ENCODE data around the gene CA9. TPM values are rescaled to one million over a fixed set of nuclear protein-coding genes. Genes with fewer than 3 reads are reported as not detected.
"Not testable (repeated sequence)": the region's sequence is repeated elsewhere in the genome, so short reads cannot be mapped to it uniquely, and the experiment has no call there.

CA9 gene
- total RNA-seq, 1 experiment from 2014 or later = not detected

DNA sequence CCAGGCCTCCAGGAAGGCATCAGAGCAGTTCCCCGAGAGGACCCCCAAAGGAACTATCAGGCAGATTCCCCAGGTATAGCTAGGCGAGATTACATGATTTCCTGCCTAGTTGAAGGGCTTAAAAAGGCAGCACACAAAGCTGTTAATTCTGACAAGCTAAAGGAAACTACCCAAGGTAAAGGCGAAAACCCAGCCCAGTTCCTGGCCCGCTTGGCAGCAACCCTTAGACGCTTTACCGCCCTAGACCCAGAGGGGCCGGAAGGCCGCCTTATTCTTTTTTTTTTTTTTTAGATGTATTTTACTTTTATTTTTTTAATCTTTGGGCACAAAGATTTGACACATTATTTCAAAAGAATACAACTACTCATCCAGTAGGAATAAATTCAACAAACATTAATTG, 35.0 kb upstream of the CA9 start:
- H3K4me3 ChIP-seq (ENCODE audit: low read depth, low read length); H3K4me3 Mint-ChIP-seq (ENCODE audit: unreplicated experiment); BruUV-seq (replicated peaks); H3K36me3 ChIP-seq (ENCODE audit: control insufficient read depth, insufficient read depth, low read length); DNase-seq; H3K4me1 Mint-ChIP-seq (ENCODE audit: low read depth, unreplicated experiment); intact Hi-C loops (cut with micrococcal nuclease; ENCODE audit: unreplicated experiment); H3K9me3 Mint-ChIP-seq (ENCODE audit: unreplicated experiment); H3K27me3 Mint-ChIP-seq (ENCODE audit: insufficient read depth, unreplicated experiment); CTCF ChIA-PET; POLR2A ChIA-PET; H3K27me3 ChIP-seq (replicated peaks; ENCODE audit: control insufficient read depth, insufficient read depth, low read length); H3K27ac Mint-ChIP-seq (ENCODE audit: unreplicated experiment); H3K36me3 Mint-ChIP-seq (ENCODE audit: insufficient read depth, unreplicated experiment); H3K4me1 ChIP-seq; H3K9me3 ChIP-seq: not testable (repeated sequence)

DNA sequence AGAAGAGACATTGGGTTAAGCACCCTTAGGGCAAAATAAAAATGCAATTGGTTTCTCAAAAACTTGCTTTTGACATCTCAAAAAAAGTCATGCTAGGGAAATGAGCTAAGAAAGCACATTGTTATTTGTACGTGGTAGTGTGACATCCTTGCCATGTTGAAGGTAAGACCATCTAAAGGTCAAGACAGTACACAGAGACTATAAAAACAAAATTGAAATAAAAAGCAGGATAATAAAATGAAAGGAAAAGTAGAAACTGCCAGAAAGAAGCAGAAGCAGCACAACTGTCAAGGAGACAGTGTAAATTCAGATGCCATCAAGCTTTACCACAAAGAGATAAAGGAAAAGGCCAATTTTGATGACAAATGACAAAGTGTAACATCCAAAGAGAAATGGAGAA, 34.5 kb upstream of the CA9 start:
- POLR2A ChIA-PET; H3K4me3 Mint-ChIP-seq (ENCODE audit: unreplicated experiment); H3K36me3 ChIP-seq (ENCODE audit: control insufficient read depth, insufficient read depth, low read length); H3K9me3 Mint-ChIP-seq (ENCODE audit: unreplicated experiment); H3K4me3 ChIP-seq (ENCODE audit: low read depth, low read length); H3K4me1 Mint-ChIP-seq (ENCODE audit: low read depth, unreplicated experiment); DNase-seq; H3K36me3 Mint-ChIP-seq (ENCODE audit: insufficient read depth, unreplicated experiment); H3K27ac Mint-ChIP-seq (ENCODE audit: unreplicated experiment); H3K27me3 ChIP-seq (replicated peaks; ENCODE audit: control insufficient read depth, insufficient read depth, low read length); CTCF ChIA-PET; intact Hi-C loops (cut with micrococcal nuclease; ENCODE audit: unreplicated experiment); H3K27me3 Mint-ChIP-seq (ENCODE audit: insufficient read depth, unreplicated experiment); BruUV-seq (replicated peaks); H3K4me1 ChIP-seq; H3K9me3 ChIP-seq: not testable (repeated sequence)

DNA sequence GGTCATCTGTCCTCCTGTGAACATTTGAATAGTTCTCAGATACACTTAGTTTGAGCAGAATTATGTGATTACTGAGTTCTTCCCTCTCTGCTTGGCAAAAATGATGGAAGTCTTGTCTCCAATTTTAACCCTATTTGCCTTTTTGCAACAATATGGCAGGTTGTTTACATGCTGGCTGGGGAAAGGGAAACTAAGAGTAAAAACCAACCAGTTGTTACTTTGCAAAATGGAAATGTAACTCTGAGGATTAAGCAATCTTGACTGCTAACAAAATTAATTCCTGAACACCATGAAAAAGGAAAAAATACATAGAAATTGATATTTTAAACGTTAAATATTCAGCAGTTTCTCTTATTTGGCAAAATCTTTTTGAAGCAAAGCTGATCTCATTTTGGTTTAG, 34.1 kb upstream of the CA9 start:
- no TSS peak for BruUV-seq (replicated peaks)
- Mint-ChIP-seq H3K27ac (ENCODE audit: unreplicated experiment) (no peak overlapping the region), H3K27me3 (ENCODE audit: insufficient read depth, unreplicated experiment) (no peaks in the 10 kb centered on the region), H3K4me1 (ENCODE audit: low read depth, unreplicated experiment) (no peaks in the 10 kb centered on the region), H3K36me3 (ENCODE audit: insufficient read depth, unreplicated experiment) (peaks cover 6% of the 10 kb centered on the region), H3K4me3 (ENCODE audit: unreplicated experiment) (no peak overlapping the region), H3K9me3 (ENCODE audit: unreplicated experiment) (no peaks in the 10 kb centered on the region)
- no peaks in the 10 kb centered on the region for H3K4me1 ChIP-seq
- H3K9me3 ChIP-seq = no peaks in the 10 kb centered on the region
- POLR2A ChIA-PET = no interaction called here
- H3K27me3 ChIP-seq (replicated peaks; ENCODE audit: control insufficient read depth, insufficient read depth, low read length) = no peaks in the 10 kb centered on the region
- no peak overlapping the region for H3K4me3 ChIP-seq (ENCODE audit: low read depth, low read length)
- CTCF ChIA-PET = interaction anchor here (0.5 kb wide), 1 partner anchor 150 kb away, joined by 7 read pairs; the partner anchor contains the start of gene RUSC2
- DNase-seq = no peak
- intact Hi-C loops (cut with micrococcal nuclease; ENCODE audit: unreplicated experiment) = no loop called here
- no peaks in the 10 kb centered on the region for H3K36me3 ChIP-seq (ENCODE audit: control insufficient read depth, insufficient read depth, low read length)
- TF ChIP-seq, protein P1, sequence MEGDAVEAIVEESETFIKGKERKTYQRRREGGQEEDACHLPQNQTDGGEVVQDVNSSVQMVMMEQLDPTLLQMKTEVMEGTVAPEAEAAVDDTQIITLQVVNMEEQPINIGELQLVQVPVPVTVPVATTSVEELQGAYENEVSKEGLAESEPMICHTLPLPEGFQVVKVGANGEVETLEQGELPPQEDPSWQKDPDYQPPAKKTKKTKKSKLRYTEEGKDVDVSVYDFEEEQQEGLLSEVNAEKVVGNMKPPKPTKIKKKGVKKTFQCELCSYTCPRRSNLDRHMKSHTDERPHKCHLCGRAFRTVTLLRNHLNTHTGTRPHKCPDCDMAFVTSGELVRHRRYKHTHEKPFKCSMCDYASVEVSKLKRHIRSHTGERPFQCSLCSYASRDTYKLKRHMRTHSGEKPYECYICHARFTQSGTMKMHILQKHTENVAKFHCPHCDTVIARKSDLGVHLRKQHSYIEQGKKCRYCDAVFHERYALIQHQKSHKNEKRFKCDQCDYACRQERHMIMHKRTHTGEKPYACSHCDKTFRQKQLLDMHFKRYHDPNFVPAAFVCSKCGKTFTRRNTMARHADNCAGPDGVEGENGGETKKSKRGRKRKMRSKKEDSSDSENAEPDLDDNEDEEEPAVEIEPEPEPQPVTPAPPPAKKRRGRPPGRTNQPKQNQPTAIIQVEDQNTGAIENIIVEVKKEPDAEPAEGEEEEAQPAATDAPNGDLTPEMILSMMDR (IDR thresholded peaks at IDR 0.05; ENCODE audit: insufficient read depth in 1 of 2, low read depth in 1 of 2, low read length in 1 of 2, severe bottlenecking in 1 of 2, unreplicated experiment in 1 of 2) = no peak

DNA sequence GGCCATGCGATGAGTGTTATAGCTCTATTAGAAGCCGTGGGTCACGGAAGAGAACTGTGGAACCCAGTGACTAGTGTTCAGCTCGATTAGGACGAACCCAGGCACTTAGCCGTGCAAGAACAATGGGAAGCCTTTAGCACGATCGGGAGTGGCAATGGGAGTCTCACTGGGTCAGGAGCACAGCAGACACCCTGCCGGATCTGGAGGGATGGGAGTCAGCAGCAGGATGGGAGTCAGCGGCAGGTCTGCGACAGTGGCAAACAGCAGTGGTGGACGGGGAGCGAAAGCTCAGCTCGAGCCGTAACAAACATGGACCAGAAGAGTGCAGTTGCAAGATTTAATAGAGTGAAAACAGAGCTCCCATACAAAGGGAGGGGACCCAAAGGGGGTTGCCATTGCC, 33.3 kb upstream of the CA9 start:
- intact Hi-C loops (cut with micrococcal nuclease; ENCODE audit: unreplicated experiment); BruUV-seq (replicated peaks): not testable (repeated sequence)

DNA sequence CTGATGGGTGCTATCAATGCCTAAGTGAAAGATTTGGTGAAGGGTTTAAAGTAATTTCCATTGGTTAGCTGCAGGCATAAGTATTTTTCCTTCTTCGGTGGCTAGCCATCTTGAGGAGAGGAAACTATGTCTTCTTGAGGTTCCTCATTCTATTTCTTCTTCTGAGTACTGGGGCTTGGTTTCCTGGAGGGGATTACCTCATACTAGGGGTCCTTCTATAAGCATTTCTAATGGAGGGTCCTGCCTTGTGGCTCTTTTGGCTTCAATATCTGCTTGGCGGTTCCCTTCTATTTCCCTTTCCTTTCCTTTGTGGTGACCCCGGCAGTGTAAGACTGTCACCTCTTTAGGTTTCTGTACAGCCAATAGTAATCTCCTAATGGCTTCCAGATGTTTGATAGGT, 32.2 kb upstream of the CA9 start:
- H3K27me3 ChIP-seq (replicated peaks; ENCODE audit: control insufficient read depth, insufficient read depth, low read length); H3K27ac Mint-ChIP-seq (ENCODE audit: unreplicated experiment); H3K9me3 Mint-ChIP-seq (ENCODE audit: unreplicated experiment); CTCF ChIA-PET; H3K4me1 Mint-ChIP-seq (ENCODE audit: low read depth, unreplicated experiment); H3K4me3 Mint-ChIP-seq (ENCODE audit: unreplicated experiment); H3K4me3 ChIP-seq (ENCODE audit: low read depth, low read length); DNase-seq; H3K9me3 ChIP-seq; POLR2A ChIA-PET; H3K4me1 ChIP-seq; H3K27me3 Mint-ChIP-seq (ENCODE audit: insufficient read depth, unreplicated experiment); intact Hi-C loops (cut with micrococcal nuclease; ENCODE audit: unreplicated experiment); H3K36me3 ChIP-seq (ENCODE audit: control insufficient read depth, insufficient read depth, low read length); BruUV-seq (replicated peaks): not testable (repeated sequence)
- H3K36me3 Mint-ChIP-seq (ENCODE audit: insufficient read depth, unreplicated experiment) = peaks cover 12% of the 10 kb centered on the region

More for the DNA sequence above, 33.3 kb upstream of the CA9 start:
- DNase-seq; CTCF ChIA-PET; H3K4me3 ChIP-seq (ENCODE audit: low read depth, low read length); H3K36me3 ChIP-seq (ENCODE audit: control insufficient read depth, insufficient read depth, low read length); H3K27me3 Mint-ChIP-seq (ENCODE audit: insufficient read depth, unreplicated experiment); H3K27ac Mint-ChIP-seq (ENCODE audit: unreplicated experiment); H3K36me3 Mint-ChIP-seq (ENCODE audit: insufficient read depth, unreplicated experiment); H3K9me3 Mint-ChIP-seq (ENCODE audit: unreplicated experiment); H3K4me1 ChIP-seq; H3K4me1 Mint-ChIP-seq (ENCODE audit: low read depth, unreplicated experiment); H3K27me3 ChIP-seq (replicated peaks; ENCODE audit: control insufficient read depth, insufficient read depth, low read length); H3K9me3 ChIP-seq; H3K4me3 Mint-ChIP-seq (ENCODE audit: unreplicated experiment): not testable (repeated sequence)
- POLR2A ChIA-PET = interaction anchor here (0.7 kb wide), 1 partner anchor 1401 kb away, joined by 3 read pairs; no protein-coding TSS in a partner anchor
